ENCODE data around the gene CCND3.

- TF ChIP-seq POLR2AphosphoS5 (IDR thresholded peaks at IDR 0.05; ENCODE audit: borderline replicate concordance, low read depth, low read length) = no peak
- no peak for TF ChIP-seq EZH2 (IDR thresholded peaks at IDR 0.05)
These were observed 26.0 kb upstream of the CCND3 start for GRCh38 chr6:41967312-41968287.

Data from SK-N-MC (cell line).